HCT116 (cell line): ENCODE results near the gene MARCHF2. TPM values are rescaled to one million over a fixed set of nuclear protein-coding genes. Genes with fewer than 3 reads are reported as not detected.
"Not testable (repeated sequence)": the region's sequence is repeated elsewhere in the genome, so short reads cannot be mapped to it uniquely, and the experiment has no call there.

ENCODE experiments used
- ATAC-seq: fragments of 200-7000 bp; cut with Tn5 transposase; 2 replicates; pipeline ENCODE4 v1.9.1; 2020; ENCODE audit warnings: mild to moderate bottlenecking, moderate library complexity
- BruUV-seq: library from RNA; stranded (reverse); fragments of 400-500 nt; replicated peaks from 2 replicates; lab custom pipeline; 2021; lab: Mats Ljungman, UMichigan
- CTCF ChIA-PET: fragments of 300-600 bp; sonication (Branson Sonifier 250); formaldehyde crosslinking; loops from one replicate; lab custom pipeline; 2021; ENCODE audit warnings: antibody characterized with exemption; lab: Charles Lee
- POLR2A ChIA-PET: fragments of 300-600, 350-600 bp; sonication (Branson Sonifier 250); formaldehyde crosslinking; loops from one replicate; lab custom pipeline; 2021; ENCODE audit warnings: antibody characterized with exemption; lab: Charles Lee
- RAD21 ChIA-PET, 2 experiments: fragments of 300-600 bp; sonication (Branson Sonifier 250); formaldehyde crosslinking; loops; one replicate each; lab custom pipeline; 2023; ENCODE audit warnings: low total read pairs in 2 of 2; ENCODE audit not compliant: uncharacterized antibody in 2 of 2, unreplicated experiment in 2 of 2, low non-redundant PET in 1 of 2; lab: Charles Lee
- DNase-seq: peaks from one replicate; pipeline ENCODE4 v3.0.0-alpha.2; 2010; ENCODE audit warnings: low read depth, low spot score
- H2AFZ ChIP-seq: fragments of 200-600 bp; shearing (Covaris generic), sonication (generic); 2 replicates; pipeline ENCODE4 v1.6.1; 2017; ENCODE audit warnings: low read depth, mixed run types, mixed read lengths, antibody characterized with exemption, low read length; ENCODE audit not compliant: poor library complexity, severe bottlenecking
- H3K27ac ChIP-seq: 2 replicates; pipeline ENCODE4 v1.5.1; 2012; ENCODE audit warnings: low read depth, low read length
- H3K27me3 ChIP-seq: fragments of 200-600 bp; sonication (generic); 2 replicates; pipeline ENCODE4 v1.6.1; 2016; ENCODE audit warnings: mixed run types, low read length, mixed read lengths; ENCODE audit not compliant: insufficient read depth
- H3K36me3 ChIP-seq, 2 experiments: fragments of 200-500 bp in 1 of 2; fragments of 200-600 bp in 1 of 2; sonication (Bioruptor generic) in 1 of 2; sonication (generic) in 1 of 2; 2 replicates each; pipeline versions ENCODE4 v1.5.1 to v1.6.1; 2014 to 2016; ENCODE audit warnings: low read length in 2 of 2, inconsistent platforms in 1 of 2, mixed read lengths in 1 of 2, mixed run types in 1 of 2; ENCODE audit not compliant: insufficient read depth in 2 of 2, control insufficient read depth in 1 of 2
- H3K4me1 ChIP-seq, 2 experiments: fragments of 200-600 bp in 1 of 2; sonication (generic) in 1 of 2; 2 replicates each; pipeline versions ENCODE4 v1.5.1 to v1.6.1; 2012 to 2017; ENCODE audit warnings: low read length in 2 of 2, inconsistent platforms in 1 of 2, mild to moderate bottlenecking in 1 of 2, mixed read lengths in 1 of 2, mixed run types in 1 of 2, moderate library complexity in 1 of 2; ENCODE audit not compliant: insufficient read depth in 2 of 2, control insufficient read depth in 1 of 2
- H3K4me2 ChIP-seq: fragments of 200-600 bp; sonication (generic); 2 replicates; pipeline ENCODE4 v1.6.1; 2017; ENCODE audit warnings: mixed run types, low read length, mixed read lengths
- H3K4me3 ChIP-seq, 2 experiments: fragments of 200-600 bp in 1 of 2; sonication (generic) in 1 of 2; replicated peaks in 1 of 2; 2 replicates each; pipeline ENCODE4 v1.5.1; 2011 to 2016; ENCODE audit warnings: low read length in 2 of 2, control low read depth in 1 of 2, low read depth in 1 of 2, mild to moderate bottlenecking in 1 of 2, mixed read lengths in 1 of 2, mixed run types in 1 of 2
- H3K79me2 ChIP-seq: fragments of 200-600 bp; sonication (generic); 2 replicates; pipeline ENCODE4 v1.6.1; 2017; ENCODE audit warnings: mild to moderate bottlenecking, mixed run types, low read length, moderate library complexity, mixed read lengths; ENCODE audit not compliant: insufficient read depth
- H3K9ac ChIP-seq: fragments of 200-600 bp; sonication (generic); 2 replicates; pipeline ENCODE4 v1.6.1; 2016; ENCODE audit warnings: low read length, mixed read lengths
- H3K9me2 ChIP-seq: fragments of 200-600 bp; sonication (generic), shearing (Covaris generic); 2 replicates; pipeline ENCODE4 v1.6.1; 2017; ENCODE audit warnings: mixed run types, mild to moderate bottlenecking, moderate library complexity; ENCODE audit not compliant: insufficient read depth
- H3K9me3 ChIP-seq, 2 experiments: fragments of 200-500 bp in 1 of 2; fragments of 200-600 bp in 1 of 2; sonication (Bioruptor generic) in 1 of 2; sonication (generic) in 1 of 2; 2 replicates each; pipeline ENCODE4 v1.6.1; 2014 to 2017; ENCODE audit warnings: low read length in 2 of 2, mixed read lengths in 2 of 2, inconsistent platforms in 1 of 2, low read depth in 1 of 2, mild to moderate bottlenecking in 1 of 2, mixed run types in 1 of 2, moderate library complexity in 1 of 2; ENCODE audit not compliant: control insufficient read depth in 1 of 2, insufficient read depth in 1 of 2
- H4K20me1 ChIP-seq: fragments of 200-600 bp; sonication (generic), shearing (Covaris generic); 2 replicates; pipeline ENCODE4 v1.6.1; 2017; ENCODE audit warnings: mixed run types, mild to moderate bottlenecking, moderate library complexity; ENCODE audit not compliant: insufficient read depth
- CEBPB ChIP-seq: IDR thresholded peaks from 2 replicates; pipeline ENCODE4 v1.6.1; 2012; ENCODE audit warnings: low read depth
- EGR1 ChIP-seq: IDR thresholded peaks from 2 replicates; pipeline ENCODE4 v1.6.1; 2012; ENCODE audit warnings: low read depth
- ELF1 ChIP-seq: IDR thresholded peaks from 2 replicates; pipeline ENCODE4 v1.6.1; 2012; ENCODE audit warnings: low read depth, borderline replicate concordance
- EZH2phosphoT487 ChIP-seq: fragments of 200-600 bp; IDR thresholded peaks from 2 replicates; pipeline ENCODE4 v1.6.1; 2018; ENCODE audit warnings: antibody characterized with exemption, borderline replicate concordance
- JUND ChIP-seq: IDR thresholded peaks from 2 replicates; pipeline ENCODE4 v1.6.1; 2012
- POLR2A ChIP-seq: IDR thresholded peaks from 2 replicates; pipeline ENCODE4 v1.7.0; 2011; ENCODE audit warnings: borderline replicate concordance; ENCODE audit not compliant: insufficient read depth, insufficient read length; ENCODE audit errors: extremely low read depth
- POLR2AphosphoS5 ChIP-seq: IDR thresholded peaks from 2 replicates; pipeline ENCODE4 v1.6.1; 2011; ENCODE audit warnings: mild to moderate bottlenecking, low read depth, low read length, moderate library complexity
- RAD21 ChIP-seq: IDR thresholded peaks from 2 replicates; pipeline ENCODE4 v1.6.1; 2012; ENCODE audit warnings: low read depth, mild to moderate bottlenecking
- SIN3A ChIP-seq: IDR thresholded peaks from 2 replicates; pipeline ENCODE4 v1.6.1; 2012; ENCODE audit warnings: low read depth
- SP1 ChIP-seq: IDR thresholded peaks from 2 replicates; pipeline ENCODE4 v1.6.1; 2012; ENCODE audit warnings: low read depth
- SRF ChIP-seq: IDR thresholded peaks from 2 replicates; pipeline ENCODE4 v1.6.1; 2012; ENCODE audit warnings: low read depth
- YY1 ChIP-seq: IDR thresholded peaks from 2 replicates; pipeline ENCODE4 v1.6.1; 2011; ENCODE audit warnings: low read length, low read depth, moderate library complexity, mild to moderate bottlenecking; ENCODE audit not compliant: insufficient replicate concordance; ENCODE audit errors: extremely low read depth
- ZNF274 ChIP-seq: fragments of 200-500 bp; sonication (Bioruptor generic); IDR thresholded peaks from 2 replicates; pipeline ENCODE4 v1.6.1; 2014; ENCODE audit warnings: mild to moderate bottlenecking, low read depth, low read length, inconsistent platforms
- intact Hi-C: fragments of 100-400 bp; cut with micrococcal nuclease; formaldehyde crosslinking; loops from 2 replicates; pipeline ENCODE4 v1.10.0; 2022
- total RNA-seq: library from RNA; stranded (reverse); gene quantifications from one replicate; pipeline ENCODE4 v1.2.1, GENCODE V29; 2021; ENCODE audit not compliant: unreplicated experiment
- TF ChIP-seq, protein P1 (sequence below), 3 experiments: fragments of 200-600 bp in 1 of 3; sonication (generic) in 1 of 3; IDR thresholded peaks in 2 of 3; conservative IDR thresholded peaks in 1 of 3; 2 replicates each; pipeline ENCODE4 v1.5.1; 2012 to 2017; ENCODE audit warnings: low read depth in 2 of 3, low read length in 2 of 3, antibody characterized with exemption in 1 of 3, borderline replicate concordance in 1 of 3, control low read depth in 1 of 3, mild to moderate bottlenecking in 1 of 3, mixed read lengths in 1 of 3, mixed run types in 1 of 3, moderate library complexity in 1 of 3; ENCODE audit not compliant: insufficient read depth in 1 of 3
- TF ChIP-seq, protein P2 (sequence below): IDR thresholded peaks from 2 replicates; pipeline ENCODE4 v1.6.1; 2012
- TF ChIP-seq, protein P3 (sequence below): IDR thresholded peaks from 2 replicates; pipeline ENCODE4 v1.6.1; 2012

MARCHF2 gene
- total RNA-seq, 1 experiment from 2014 or later, result 22.5 TPM

DNA sequence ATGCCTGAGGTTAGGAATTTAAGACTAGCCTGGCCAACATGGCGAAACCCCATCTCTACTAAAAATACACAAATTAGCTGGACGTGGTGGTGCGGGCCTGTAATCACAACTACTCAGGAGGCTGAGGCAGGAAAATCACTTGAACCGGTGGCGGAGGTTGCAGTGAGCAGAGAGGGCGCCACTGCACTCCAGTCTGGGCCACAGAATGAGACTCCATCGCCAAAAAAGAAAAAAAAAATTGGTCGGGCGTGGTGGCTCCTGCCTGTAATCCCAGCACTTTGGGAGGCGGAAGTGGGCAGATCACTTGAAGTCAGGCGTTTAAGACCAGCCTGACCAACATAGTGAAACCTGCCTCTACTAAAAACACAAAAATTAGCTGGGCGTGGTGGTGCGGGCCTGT lies 2.4 kb upstream of the MARCHF2 start:
- intact Hi-C loops, result loop anchor here (5.0 to 10.0 kb wide), 2 partner anchors 58 to 104 kb away; partner anchors contain the start of gene ZNF414
- H3K4me2 ChIP-seq, H3K9me3 ChIP-seq, H2AFZ ChIP-seq, DNase-seq, H3K9ac ChIP-seq, H4K20me1 ChIP-seq, H3K27me3 ChIP-seq, RAD21 ChIA-PET, H3K79me2 ChIP-seq, ATAC-seq, H3K9me2 ChIP-seq, H3K4me3 ChIP-seq, H3K36me3 ChIP-seq, BruUV-seq, H3K27ac ChIP-seq: not testable (repeated sequence)
- ChIA-PET CTCF (interaction anchor here (0.8 kb wide), 1 partner anchor 57 kb away, joined by 3 read pairs; no protein-coding TSS in a partner anchor), POLR2A (interaction anchor here (0.6 kb wide), 1 partner anchor 69 kb away, joined by 3 read pairs; no protein-coding TSS in a partner anchor)
- TF ChIP-seq, protein P1, sequence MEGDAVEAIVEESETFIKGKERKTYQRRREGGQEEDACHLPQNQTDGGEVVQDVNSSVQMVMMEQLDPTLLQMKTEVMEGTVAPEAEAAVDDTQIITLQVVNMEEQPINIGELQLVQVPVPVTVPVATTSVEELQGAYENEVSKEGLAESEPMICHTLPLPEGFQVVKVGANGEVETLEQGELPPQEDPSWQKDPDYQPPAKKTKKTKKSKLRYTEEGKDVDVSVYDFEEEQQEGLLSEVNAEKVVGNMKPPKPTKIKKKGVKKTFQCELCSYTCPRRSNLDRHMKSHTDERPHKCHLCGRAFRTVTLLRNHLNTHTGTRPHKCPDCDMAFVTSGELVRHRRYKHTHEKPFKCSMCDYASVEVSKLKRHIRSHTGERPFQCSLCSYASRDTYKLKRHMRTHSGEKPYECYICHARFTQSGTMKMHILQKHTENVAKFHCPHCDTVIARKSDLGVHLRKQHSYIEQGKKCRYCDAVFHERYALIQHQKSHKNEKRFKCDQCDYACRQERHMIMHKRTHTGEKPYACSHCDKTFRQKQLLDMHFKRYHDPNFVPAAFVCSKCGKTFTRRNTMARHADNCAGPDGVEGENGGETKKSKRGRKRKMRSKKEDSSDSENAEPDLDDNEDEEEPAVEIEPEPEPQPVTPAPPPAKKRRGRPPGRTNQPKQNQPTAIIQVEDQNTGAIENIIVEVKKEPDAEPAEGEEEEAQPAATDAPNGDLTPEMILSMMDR (IDR thresholded peaks at IDR 0.05 in 2 of 3, conservative IDR thresholded peaks at IDR 0.05 in 1 of 3; ENCODE audit: borderline replicate concordance in 1 of 3, insufficient read depth in 1 of 3, low read depth in 2 of 3, low read length in 2 of 3), result peak; percentile 4 to 21 (median 10); a peak in 1 of 6 replicates
- peaks cover 20 to 21% of the 10 kb centered on the region in 2 experiments; a peak in 3 of 4 replicates for H3K4me1 ChIP-seq

DNA sequence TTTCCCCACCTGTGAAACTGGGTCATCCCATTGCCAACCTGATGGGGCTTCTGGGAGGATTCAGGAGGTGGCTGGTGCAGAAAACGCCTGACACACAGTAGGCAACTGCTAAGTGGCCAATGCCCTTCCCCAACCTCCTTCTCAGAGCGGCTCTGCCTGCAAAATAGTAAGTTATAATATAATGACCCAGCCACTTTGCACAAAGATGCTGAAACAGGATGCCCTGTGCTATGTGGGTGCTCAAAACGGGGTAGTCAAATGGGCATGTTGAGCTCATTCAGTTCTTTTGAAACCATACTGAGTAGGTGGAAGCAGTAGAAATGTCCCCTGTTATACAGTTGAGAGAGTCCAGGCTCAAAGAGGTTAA lies 507 bp downstream of the MARCHF2 start:
- H3K36me3 ChIP-seq, result no peaks in the 10 kb centered on the region
- no TSS peak for BruUV-seq
- H4K20me1 ChIP-seq, result no peaks in the 10 kb centered on the region
- ATAC-seq, result no peak
- H3K4me3 ChIP-seq, result peak overlapping the region; percentile 66 to 67
- no peaks in the 10 kb centered on the region for H3K9me2 ChIP-seq
- H3K79me2 ChIP-seq, result no peaks in the 10 kb centered on the region
- no peaks in the 10 kb centered on the region for H3K27me3 ChIP-seq
- peaks cover 29 to 30% of the 10 kb centered on the region in 2 experiments for H3K4me1 ChIP-seq
- peak overlapping the region; percentile 57; the same call in 1 of the 2 replicates for H3K27ac ChIP-seq
- ChIA-PET POLR2A (interaction anchor here (0.7 to 3.1 kb wide), 6 partner anchors 10 to 173 kb away, joined by 3 to 20 read pairs (median 8); partner anchors contain the start of genes RAB11B and ZNF414), CTCF (interaction anchor here (0.6 to 1.9 kb wide), 13 partner anchors 10 to 168 kb away, joined by 3 to 21 read pairs (median 3); partner anchors contain the start of genes HNRNPM, RAB11B and ZNF414), RAD21 (interaction anchor here (0.6 to 1.6 kb wide), 5 partner anchors 58 to 167 kb away, joined by 3 to 6 read pairs (median 3); partner anchors contain the start of gene ZNF414 (in 2 of the 2))
- peak overlapping the region; percentile 60 for H3K9ac ChIP-seq
- H3K9me3 ChIP-seq, result no peaks in the 10 kb centered on the region
- peak overlapping the region; percentile 92 for H3K4me2 ChIP-seq
- no peak overlapping the region for H2AFZ ChIP-seq
- intact Hi-C loops, result loop anchor here (5.0 to 10.0 kb wide), 2 partner anchors 61 to 101 kb away; partner anchors contain the start of gene ZNF414
- no peak for DNase-seq
- no peak for TF ChIP-seq SRF
- TF ChIP-seq, protein P2, sequence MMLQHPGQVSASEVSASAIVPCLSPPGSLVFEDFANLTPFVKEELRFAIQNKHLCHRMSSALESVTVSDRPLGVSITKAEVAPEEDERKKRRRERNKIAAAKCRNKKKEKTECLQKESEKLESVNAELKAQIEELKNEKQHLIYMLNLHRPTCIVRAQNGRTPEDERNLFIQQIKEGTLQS, result no peak
- TF ChIP-seq, protein P3, sequence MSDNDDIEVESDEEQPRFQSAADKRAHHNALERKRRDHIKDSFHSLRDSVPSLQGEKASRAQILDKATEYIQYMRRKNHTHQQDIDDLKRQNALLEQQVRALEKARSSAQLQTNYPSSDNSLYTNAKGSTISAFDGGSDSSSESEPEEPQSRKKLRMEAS, result no peak
- no peak for TF ChIP-seq SIN3A
- no peak for TF ChIP-seq POLR2A
- TF ChIP-seq SP1, result no peak
- no peak for TF ChIP-seq JUND
- no peak for TF ChIP-seq YY1
- TF ChIP-seq EGR1, result no peak
- no peak for TF ChIP-seq ELF1
- TF ChIP-seq EZH2phosphoT487, result no peak
- TF ChIP-seq CEBPB, result no peak
- TF ChIP-seq RAD21, result no peak
- no peak for TF ChIP-seq POLR2AphosphoS5
- TF ChIP-seq ZNF274, result no peak
